VCaP (cell line): ENCODE measurements around the gene CTNND2.

ENCODE experiments used
- H3K27ac ChIP-seq: fragments of 450-650 bp; 2 replicates; pipeline ENCODE4 v1.5.1; 2017
- TF ChIP-seq, protein P1 (sequence below): fragments of 450-650 bp; conservative IDR thresholded peaks from 2 replicates; pipeline ENCODE4 v1.5.1; 2017; ENCODE audit warnings: mild to moderate bottlenecking, moderate library complexity

The CTNND2 gene

DNA sequence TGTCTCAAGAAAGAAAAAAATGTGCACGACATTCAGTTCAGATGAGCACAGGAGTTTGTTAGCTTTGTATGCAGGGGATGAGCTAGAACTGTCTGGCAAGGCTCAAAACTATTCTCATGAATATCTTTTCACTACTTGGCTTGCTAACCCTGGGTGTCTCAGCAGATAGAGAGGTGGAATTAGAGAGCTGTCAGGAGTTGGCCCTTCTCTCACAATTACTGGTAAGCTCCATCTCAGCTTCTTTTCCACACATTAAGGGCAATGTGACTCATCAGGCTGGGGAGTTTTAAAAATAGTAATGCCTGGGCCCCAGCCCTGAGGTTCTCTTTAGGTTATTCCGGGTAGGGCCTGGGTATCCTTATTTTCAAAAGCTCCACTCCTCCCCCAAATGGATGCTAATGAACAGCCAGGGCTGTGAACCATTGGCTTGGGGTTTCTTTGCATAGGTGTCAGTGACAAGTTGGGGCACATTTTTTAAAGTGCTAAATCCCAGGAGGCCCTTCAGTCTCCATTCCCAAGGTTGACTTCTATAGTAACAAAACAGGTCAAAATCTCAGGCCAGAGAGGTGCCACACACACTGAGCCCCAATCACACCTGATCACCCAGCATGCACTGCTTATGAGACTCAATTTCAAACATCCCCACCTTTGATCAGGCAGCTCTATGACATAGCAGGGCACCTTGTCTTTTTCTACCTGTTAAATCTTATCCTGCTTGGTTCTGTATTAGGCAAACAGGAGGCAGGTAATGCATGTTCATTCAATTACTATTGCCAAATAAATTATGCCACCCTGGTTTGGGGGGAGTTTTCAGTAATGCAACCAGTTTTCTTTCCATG lies 903.5 kb downstream of the CTNND2 start:
- TF ChIP-seq, protein P1, sequence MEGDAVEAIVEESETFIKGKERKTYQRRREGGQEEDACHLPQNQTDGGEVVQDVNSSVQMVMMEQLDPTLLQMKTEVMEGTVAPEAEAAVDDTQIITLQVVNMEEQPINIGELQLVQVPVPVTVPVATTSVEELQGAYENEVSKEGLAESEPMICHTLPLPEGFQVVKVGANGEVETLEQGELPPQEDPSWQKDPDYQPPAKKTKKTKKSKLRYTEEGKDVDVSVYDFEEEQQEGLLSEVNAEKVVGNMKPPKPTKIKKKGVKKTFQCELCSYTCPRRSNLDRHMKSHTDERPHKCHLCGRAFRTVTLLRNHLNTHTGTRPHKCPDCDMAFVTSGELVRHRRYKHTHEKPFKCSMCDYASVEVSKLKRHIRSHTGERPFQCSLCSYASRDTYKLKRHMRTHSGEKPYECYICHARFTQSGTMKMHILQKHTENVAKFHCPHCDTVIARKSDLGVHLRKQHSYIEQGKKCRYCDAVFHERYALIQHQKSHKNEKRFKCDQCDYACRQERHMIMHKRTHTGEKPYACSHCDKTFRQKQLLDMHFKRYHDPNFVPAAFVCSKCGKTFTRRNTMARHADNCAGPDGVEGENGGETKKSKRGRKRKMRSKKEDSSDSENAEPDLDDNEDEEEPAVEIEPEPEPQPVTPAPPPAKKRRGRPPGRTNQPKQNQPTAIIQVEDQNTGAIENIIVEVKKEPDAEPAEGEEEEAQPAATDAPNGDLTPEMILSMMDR: no peak
- H3K27ac ChIP-seq: no peak overlapping the region

DNA sequence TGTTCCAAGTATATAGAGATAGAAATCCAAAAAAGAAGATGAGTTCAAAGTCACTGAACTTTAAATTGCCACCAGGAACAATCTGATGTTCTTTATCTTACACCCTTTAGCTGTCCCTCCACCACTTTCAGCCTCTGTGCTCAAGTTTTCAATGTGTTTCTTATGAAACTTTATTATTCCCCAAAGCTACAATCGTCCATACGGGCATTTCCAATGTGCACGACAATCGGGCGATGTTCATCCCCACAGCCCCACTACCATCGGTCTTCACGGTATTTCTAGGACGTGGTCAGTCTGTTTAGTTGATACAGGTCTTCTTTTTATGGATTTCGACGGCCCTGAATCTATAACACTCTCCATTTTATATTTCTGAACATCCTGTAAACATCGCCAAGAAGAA lies 904.5 kb downstream of the CTNND2 start:
- H3K27ac ChIP-seq: no peak overlapping the region
- TF ChIP-seq, protein P1: no peak

DNA sequence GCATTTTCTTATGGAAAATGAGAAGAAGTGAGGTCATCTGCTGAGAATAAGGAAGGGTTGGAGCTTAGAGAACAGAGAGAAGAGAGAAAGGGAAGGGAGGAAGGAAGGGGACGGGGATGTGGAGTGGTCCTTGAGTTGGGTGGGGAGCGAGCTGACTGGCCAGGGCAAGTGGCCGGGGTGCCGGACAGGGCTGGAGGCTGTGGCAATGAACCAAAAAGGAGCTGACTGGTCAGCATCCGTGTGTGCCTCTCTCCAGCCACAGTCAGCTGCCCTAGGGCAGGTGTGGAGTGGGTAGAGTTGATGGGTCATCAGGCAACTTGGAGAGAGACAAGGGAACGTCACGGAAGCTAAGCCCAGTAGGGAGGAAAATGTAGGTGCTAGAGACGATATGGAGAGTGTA lies 908.4 kb downstream of the CTNND2 start:
- no peak overlapping the region for H3K27ac ChIP-seq
- TF ChIP-seq, protein P1: no peak

DNA sequence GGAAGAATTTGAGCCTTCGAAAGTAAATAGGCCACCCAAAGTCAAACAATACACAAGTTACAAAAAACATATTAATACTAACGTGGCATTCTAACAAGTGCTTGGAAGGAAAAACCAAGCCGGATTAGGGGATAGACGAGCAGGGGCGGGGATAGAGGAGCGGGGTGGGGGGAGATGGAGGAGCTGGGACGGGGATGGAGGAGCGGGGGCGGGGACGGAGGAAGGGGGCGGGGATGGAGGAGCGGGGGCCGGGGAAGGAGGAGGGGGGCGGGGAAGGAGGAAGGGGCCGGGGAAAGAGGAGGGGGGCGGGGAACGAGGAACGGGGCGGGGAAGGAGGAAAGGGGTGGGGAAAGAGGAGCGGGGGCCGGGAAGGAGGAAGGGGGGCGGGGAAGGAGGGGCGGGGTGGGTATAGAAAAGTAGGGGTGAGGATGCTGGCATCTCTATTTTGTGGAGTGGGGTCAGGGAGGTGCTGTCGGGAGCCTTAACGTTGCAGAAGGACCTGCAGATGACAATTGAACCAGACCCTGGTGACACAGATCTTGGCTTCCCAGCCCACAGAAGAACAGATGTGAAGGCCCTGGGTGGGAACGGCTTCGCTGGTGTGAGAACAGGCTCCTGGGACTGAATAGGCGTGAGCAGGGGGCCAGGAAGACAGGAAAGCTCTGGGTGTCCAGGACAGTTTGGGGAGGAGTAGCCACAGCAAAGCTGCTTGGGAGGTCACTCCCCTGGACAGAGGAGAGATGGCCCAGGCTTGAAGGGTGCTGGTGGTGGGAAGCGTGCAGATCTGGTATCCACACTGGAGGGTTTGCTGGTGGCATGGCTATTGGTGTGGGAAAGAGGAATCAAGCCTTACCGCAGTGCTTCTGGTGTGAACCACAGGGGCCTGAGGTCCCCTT lies 909.9 kb downstream of the CTNND2 start:
- peak overlapping the region; percentile 53 for H3K27ac ChIP-seq
- TF ChIP-seq, protein P1: no peak

DNA sequence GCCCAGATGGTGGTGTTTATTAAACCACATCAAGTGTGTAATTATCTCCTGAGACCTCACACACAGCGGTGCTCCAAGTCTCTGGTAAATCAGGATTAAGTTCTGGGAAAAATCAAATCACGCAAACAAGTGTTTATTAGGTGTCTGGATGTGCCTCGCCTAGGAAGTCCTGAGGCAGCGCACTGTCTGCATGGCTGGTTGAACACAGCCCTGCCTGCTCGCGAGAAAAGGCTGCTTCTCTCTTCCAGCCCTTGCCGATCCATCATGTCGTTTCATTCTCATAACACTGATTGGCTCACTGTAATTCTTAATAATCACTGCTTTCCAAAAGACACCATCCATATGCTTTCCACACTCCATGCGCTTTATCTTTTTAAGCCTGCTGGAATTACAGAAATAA lies 913.6 kb downstream of the CTNND2 start:
- no peak overlapping the region for H3K27ac ChIP-seq
- TF ChIP-seq, protein P1: no peak

DNA sequence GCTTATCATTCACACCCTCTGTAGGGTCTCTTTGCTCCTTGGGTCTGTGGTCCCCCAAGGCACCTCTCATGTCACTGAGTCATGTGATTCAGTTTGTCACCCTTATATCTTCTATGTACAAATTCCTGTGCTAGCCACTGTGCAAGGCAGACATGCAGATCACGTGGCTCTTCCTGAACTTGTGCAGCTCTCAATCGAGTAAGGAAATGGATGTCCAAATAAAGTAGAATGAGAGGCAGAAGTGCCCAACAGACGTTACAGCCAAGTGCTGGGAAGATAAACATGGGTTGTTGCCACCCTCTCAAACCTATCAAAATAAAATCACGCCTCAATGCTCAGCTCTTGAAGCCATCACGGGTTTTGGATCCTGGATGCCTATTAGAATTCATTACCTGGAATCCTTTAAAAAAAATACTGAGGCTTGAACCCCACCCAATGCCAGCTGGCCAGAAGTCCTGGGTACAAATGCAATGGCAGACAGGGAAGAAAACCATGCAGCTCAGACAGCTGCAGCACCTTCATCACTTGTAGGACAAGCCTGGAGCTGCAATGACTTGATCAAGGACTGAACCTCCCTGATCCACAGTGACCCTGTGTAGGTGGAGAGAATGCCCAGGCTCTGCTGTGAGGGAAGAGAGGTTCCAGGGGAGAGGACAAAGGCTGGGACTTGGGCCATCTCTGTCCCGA lies 914.5 kb downstream of the CTNND2 start:
- H3K27ac ChIP-seq: no peak overlapping the region
- TF ChIP-seq, protein P1: no peak

DNA sequence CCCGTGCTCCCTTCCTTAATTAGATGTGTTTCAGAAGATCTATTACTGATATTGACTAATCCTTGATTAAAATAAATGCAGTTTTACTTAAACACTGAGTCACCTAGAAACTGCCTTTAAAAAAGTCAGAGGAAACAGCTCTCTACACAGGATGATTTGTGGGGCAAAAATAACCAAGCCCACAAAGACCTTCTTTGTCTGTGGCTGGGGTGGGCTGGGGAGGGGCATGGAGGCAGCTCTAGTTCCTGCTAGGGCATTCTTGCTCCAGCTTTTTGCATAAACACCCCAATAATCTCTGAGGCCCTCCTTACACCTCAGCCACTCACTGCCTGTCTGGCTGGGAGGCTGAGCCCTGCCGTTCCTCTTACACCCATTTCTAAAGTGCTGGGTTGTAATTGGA lies 915.6 kb downstream of the CTNND2 start:
- TF ChIP-seq, protein P1: no peak

More for the DNA sequence above, 915.6 kb downstream of the CTNND2 start:
- H3K27ac ChIP-seq: no peak overlapping the region
